Duodenal mucosa (tissue), 2 donors: ENCODE measurements around the gene ETF1.
A peak's percentile ranks its signal among the peaks of the same experiment; 100 is the strongest.

Experiments used
- H3K27ac ChIP-seq: one replicate; pipeline ENCODE4 v1.7.0; 2013; ENCODE audit warnings: low read depth, low read length
- H3K27me3 ChIP-seq, 2 donors: one replicate each; pipeline ENCODE4 v1.7.0; 2013; ENCODE audit warnings: low read length in 2 of 2, control low read depth in 1 of 2; ENCODE audit not compliant: insufficient read depth in 2 of 2, control insufficient read depth in 1 of 2
- H3K36me3 ChIP-seq, 2 donors: one replicate each; pipeline ENCODE4 v1.7.0; 2013; ENCODE audit warnings: low read length in 2 of 2, control low read depth in 1 of 2; ENCODE audit not compliant: insufficient read depth in 2 of 2, control insufficient read depth in 1 of 2
- H3K4me1 ChIP-seq, 2 donors: one replicate each; pipeline ENCODE4 v1.7.0; 2013; ENCODE audit warnings: low read length in 2 of 2, control low read depth in 1 of 2; ENCODE audit not compliant: insufficient read depth in 2 of 2, control insufficient read depth in 1 of 2
- H3K4me3 ChIP-seq, 2 donors: one replicate each; pipeline ENCODE4 v1.7.0; 2013; ENCODE audit warnings: low read length in 2 of 2, low read depth in 1 of 2
- H3K9ac ChIP-seq, 2 donors: one replicate each; pipeline ENCODE4 v1.7.0; 2013; ENCODE audit warnings: low read length in 2 of 2, low read depth in 1 of 2
- H3K9me3 ChIP-seq, 2 donors: one replicate each; pipeline ENCODE4 v1.7.0; 2013; ENCODE audit warnings: low read length in 2 of 2, control low read depth in 1 of 2; ENCODE audit not compliant: control insufficient read depth in 1 of 2

The ETF1 gene

GRCh38 chr5:138544181-138545134 is 1.4 kb upstream of the ETF1 start:
- Histone ChIP-seq H3K4me3 (peak overlapping the region; percentile 99), H3K27ac (peak overlapping the region; percentile 99), H3K9ac (peak overlapping the region; percentile 99 to 100), H3K4me1 (peaks cover 38 to 40% of the 10 kb centered on the region in 2 donors), H3K27me3 (no peaks in the 10 kb centered on the region), H3K36me3 (no peaks in the 10 kb centered on the region), H3K9me3 (no peaks in the 10 kb centered on the region)

- peak overlapping the region; percentile 99 to 100 for H3K9ac ChIP-seq
- no peaks in the 10 kb centered on the region for H3K27me3 ChIP-seq
- H3K9me3 ChIP-seq: no peaks in the 10 kb centered on the region
- peaks cover 44% of the 10 kb centered on the region in 2 donors for H3K4me1 ChIP-seq
- no peaks in the 10 kb centered on the region for H3K36me3 ChIP-seq
- H3K4me3 ChIP-seq: peak overlapping the region; percentile 99
- peak overlapping the region; percentile 99 for H3K27ac ChIP-seq
These were observed 681 bp upstream of the ETF1 start for GRCh38 chr5:138543730-138544104.

GRCh38 chr5:138542180-138542955 is 668 bp downstream of the ETF1 start:
- Histone ChIP-seq H3K36me3 (no peaks in the 10 kb centered on the region), H3K4me1 (peaks cover 44% of the 10 kb centered on the region in 2 donors), H3K27ac (peak overlapping the region; percentile 94), H3K4me3 (peak overlapping the region; percentile 76 to 96), H3K9me3 (no peaks in the 10 kb centered on the region), H3K9ac (peak overlapping the region; percentile 97 to 98), H3K27me3 (no peaks in the 10 kb centered on the region)

- H3K4me1 ChIP-seq: peaks cover 44 to 48% of the 10 kb centered on the region in 2 donors
- peaks cover 0 to 4% of the 10 kb centered on the region in 2 donors for H3K36me3 ChIP-seq
- no peaks in the 10 kb centered on the region for H3K27me3 ChIP-seq
- H3K9ac ChIP-seq: peak overlapping the region; percentile 97 to 98
- H3K9me3 ChIP-seq: no peaks in the 10 kb centered on the region
- H3K4me3 ChIP-seq: peak overlapping the region; percentile 76 to 96
- peak overlapping the region; percentile 94 for H3K27ac ChIP-seq
These were observed 1.4 kb downstream of the ETF1 start for GRCh38 chr5:138541511-138542179.

- no peaks in the 10 kb centered on the region for H3K9me3 ChIP-seq
- no peaks in the 10 kb centered on the region for H3K27me3 ChIP-seq
- H3K36me3 ChIP-seq: peaks cover 0 to 6% of the 10 kb centered on the region in 2 donors
- peaks cover 37 to 42% of the 10 kb centered on the region in 2 donors for H3K4me1 ChIP-seq
- no peak overlapping the region for H3K4me3 ChIP-seq
- H3K9ac ChIP-seq: no peak overlapping the region
- no peak overlapping the region for H3K27ac ChIP-seq
These were observed 3.2 kb downstream of the ETF1 start for GRCh38 chr5:138539791-138540190.

- Histone ChIP-seq H3K4me1 (peaks cover 30 to 35% of the 10 kb centered on the region in 2 donors), H3K9ac (no peak overlapping the region), H3K4me3 (no peak overlapping the region), H3K36me3 (peaks cover 0 to 6% of the 10 kb centered on the region in 2 donors), H3K9me3 (no peaks in the 10 kb centered on the region), H3K27me3 (no peaks in the 10 kb centered on the region), H3K27ac (no peak overlapping the region)
These were observed 4.0 kb downstream of the ETF1 start for GRCh38 chr5:138538943-138539627.

GRCh38 chr5:138536665-138537315 is 6.2 kb downstream of the ETF1 start:
- Histone ChIP-seq H3K9ac (no peak overlapping the region), H3K27me3 (no peaks in the 10 kb centered on the region), H3K4me1 (peaks cover 25 to 34% of the 10 kb centered on the region in 2 donors), H3K36me3 (peaks cover 0 to 10% of the 10 kb centered on the region in 2 donors), H3K4me3 (no peak overlapping the region), H3K9me3 (no peaks in the 10 kb centered on the region), H3K27ac (no peak overlapping the region)

- Histone ChIP-seq H3K36me3 (peaks cover 0 to 10% of the 10 kb centered on the region in 2 donors), H3K27me3 (no peaks in the 10 kb centered on the region), H3K27ac (no peak overlapping the region), H3K4me3 (no peak overlapping the region), H3K9me3 (no peaks in the 10 kb centered on the region), H3K4me1 (peaks cover 20 to 28% of the 10 kb centered on the region in 2 donors), H3K9ac (no peak overlapping the region)
These were observed 6.8 kb downstream of the ETF1 start for GRCh38 chr5:138536215-138536614.
